ENCODE measurements around the gene INSRR.

INSRR gene

GRCh38 chr1:156893048-156893953 lies 34.4 kb upstream of the INSRR start, which contains the start of gene PEAR1:
Gene PEAR1, plus strand, starts transcription at chr1:156893718. Its CDS starts 10,209 bp downstream, at chr1:156903927.
- no peak for DNase-seq

- DNase-seq, result peak; percentile 87
These were observed 33.5 kb upstream of the INSRR start for GRCh38 chr1:156892190-156893047.

DNA sequence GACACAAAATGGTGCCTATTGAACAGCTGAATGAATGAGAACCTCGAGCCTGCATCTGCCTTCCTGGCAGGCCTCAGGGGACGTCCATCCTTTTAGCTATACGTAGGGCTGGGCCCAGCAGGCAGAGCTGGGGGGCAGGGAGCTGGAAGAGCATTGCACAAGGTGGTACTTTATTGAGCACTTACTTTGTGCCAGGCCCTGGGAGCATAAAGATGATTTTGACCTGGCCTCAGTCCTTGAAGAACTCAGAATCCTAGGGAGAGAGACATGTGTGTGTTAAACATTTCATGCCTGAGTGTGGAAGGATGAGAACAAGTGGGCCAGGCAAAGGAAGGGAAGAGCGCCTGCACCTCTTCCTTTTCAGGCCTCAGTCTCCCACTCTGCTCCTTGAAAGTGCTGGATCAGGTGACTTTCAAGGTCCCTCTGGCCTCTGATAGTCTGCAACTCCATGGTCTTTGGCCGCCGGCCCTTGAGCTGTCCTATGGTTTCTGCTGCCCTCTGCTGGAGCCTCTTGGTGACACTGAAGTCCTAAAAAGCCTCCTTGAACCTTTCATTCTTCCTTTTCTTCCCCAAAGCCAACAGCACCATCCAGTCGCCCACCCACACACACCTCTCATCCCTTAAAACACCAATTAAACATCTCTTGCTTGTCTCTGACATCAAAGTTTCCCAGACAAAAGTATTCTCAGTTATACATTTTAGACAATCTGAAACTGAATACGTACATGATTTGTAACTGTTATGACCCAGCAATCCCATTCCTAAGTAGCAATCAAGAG lies 31.1 kb upstream of the INSRR start:
- peak; percentile 44 for DNase-seq

DNA sequence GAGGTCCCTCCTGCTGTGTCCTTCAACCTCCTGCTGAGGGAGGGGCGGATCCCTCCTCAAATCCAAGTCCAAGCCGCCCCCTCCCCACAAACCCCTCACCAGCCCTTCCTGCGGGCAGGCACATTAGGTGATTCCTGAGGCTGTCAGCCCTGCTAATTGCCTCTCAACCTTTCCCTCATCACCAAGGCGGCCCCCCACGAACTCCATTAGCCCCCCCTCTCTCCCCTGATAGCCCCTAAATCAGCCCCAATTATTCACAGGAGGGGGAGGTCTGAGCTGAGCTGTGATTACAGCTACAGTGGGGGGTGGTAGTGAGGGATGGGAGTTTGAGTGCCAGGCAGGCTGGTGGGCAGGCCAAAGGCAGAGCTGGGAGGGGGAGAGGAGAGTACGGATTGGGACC lies 28.8 kb upstream of the INSRR start:
- no peak for DNase-seq

GRCh38 chr1:156887317-156887716 lies 28.4 kb upstream of the INSRR start:
- no peak for DNase-seq

DNA sequence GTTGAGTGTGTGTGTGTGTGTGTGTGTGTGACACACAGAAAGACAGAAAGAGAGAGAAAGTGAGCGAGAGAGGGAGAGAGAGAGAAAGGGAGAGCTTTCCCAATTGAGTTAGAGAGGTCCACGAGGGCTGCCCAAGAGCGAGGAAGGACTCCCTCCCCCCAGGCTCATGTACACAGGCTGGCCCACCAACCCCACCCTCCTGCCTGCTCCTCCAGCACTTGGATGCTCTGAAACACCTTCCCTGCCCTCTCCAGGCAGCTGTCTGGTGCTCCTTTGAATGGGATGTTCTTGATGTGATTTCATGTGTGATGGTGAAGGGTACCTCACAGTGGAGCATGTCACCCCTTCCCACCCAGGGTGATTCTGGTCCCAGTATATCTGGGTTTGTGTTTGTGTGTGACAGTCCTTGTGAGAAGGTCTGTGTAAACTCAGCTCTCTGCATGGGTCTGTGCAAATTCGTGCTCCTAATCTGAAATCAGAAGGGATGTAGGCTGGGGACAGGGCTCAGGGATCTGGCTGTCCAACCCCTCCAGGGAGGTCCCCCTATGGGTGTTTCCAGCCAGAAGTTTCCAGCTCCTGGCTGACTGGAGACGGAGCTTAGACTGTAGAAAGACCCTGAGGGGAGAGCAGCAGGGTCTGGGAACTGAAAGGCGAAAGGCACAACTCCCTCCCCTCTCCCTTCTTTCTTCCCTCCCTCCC lies 27.8 kb upstream of the INSRR start:
- DNase-seq, result no peak

DNA sequence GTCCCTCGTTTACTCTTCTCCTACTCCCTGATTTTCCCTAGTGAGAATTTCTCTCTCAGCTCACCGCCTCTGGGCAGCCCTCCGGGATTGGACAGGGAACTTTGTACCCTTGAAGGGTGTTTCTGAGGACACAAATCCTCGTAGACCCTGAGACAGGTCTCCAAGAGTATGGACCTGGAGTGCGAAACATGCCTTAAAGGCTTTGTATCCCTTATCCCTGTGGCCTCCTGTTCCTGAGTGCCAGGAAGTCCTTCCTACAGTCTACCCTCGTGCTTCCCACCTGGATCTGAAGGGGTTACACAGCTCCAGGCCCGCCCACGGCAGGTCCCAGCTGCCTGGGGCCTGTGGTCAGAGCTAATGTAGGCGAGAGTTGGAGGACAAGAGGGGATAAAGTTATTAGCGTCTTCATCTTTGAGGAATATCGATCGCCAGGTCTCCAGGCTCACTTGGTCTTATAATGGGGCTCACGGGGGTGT lies 27.0 kb upstream of the INSRR start:
- no peak for DNase-seq

DNA sequence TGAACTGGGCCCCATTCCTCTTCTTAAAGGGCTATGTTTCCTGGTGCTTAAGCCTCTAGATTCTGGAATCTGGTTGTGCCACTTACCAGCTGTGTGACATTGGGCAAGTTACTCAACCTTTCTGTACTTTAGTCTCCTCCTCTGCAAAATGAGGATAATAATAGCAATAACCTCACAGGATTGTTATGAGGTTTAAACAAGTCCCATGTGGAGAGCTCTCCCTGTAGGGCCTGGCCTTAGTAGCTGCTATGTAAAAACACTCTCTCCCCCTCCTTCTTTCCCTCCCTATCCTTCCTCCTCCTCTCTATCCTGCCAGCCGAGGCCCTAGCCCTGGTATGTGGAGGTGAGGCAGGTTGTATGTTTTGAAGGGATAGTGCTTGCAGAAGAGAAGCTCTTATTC lies 26.4 kb upstream of the INSRR start:
- no peak for DNase-seq

GRCh38 chr1:156884560-156885184 lies 25.8 kb upstream of the INSRR start:
- no peak for DNase-seq

GRCh38 chr1:156883919-156884318 lies 25.0 kb upstream of the INSRR start:
- DNase-seq, result no peak

- DNase-seq, result no peak
These were observed 23.6 kb upstream of the INSRR start for GRCh38 chr1:156882543-156882942.

DNA sequence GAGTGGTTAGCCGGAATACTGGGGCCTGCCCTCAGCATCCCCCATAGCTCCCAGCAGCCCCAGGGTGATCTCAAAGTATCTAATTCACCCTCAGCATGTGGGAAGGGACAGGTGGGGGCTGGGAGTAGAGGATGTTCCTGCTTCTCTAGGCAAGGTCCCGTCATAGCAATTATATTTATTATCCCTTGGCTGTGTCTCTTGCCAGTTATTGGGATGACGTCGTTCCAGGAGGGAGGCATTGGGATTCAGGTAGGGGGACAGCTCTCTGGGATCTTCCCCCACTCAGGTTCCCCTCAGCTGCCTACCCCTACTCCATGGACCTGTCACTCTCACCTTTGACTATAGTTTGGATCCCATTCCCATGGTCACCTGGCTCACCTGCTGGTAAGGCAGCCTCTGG lies 22.7 kb upstream of the INSRR start:
- no peak for DNase-seq

GRCh38 chr1:156881101-156881500 lies 22.2 kb upstream of the INSRR start:
- DNase-seq, result no peak

DNA sequence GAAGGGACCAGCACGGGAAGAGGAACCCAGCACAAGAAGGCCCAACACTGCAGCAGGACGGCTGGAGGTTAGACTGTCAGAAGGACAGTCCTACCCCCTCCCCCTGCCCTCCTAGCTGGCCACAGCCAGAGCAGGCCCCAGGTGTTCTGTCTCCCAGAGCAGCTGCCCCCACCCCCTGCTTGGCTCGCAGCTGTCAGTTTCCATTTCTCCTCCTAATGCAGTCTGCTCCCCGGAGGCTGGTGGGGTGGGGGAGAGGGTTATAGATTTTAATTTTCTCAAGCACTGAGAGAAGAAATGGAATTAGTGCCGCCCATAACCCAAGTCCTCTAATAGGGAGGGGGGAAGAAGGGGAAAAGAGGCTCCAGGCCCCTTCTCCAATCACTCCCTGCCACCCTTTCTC lies 21.6 kb upstream of the INSRR start:
- DNase-seq, result no peak

GRCh38 chr1:156879876-156880275 lies 21.0 kb upstream of the INSRR start:
- DNase-seq, result no peak

GRCh38 chr1:156877433-156878170 lies 18.7 kb upstream of the INSRR start:
- no peak for DNase-seq

DNA sequence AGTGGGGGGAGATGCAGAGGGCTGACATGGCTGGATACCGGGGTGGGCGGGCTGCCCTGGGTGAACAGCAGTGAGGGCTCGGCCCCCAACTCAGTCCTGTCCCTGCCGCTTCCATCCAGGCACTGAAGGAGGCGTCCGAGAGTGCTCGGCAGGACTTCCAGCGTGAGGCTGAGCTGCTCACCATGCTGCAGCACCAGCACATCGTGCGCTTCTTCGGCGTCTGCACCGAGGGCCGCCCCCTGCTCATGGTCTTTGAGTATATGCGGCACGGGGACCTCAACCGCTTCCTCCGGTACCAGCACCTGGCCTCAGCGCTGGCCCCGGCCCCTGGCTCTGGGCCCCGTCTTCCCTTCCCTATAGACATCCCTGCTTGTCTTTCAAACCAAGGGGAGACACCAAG lies 17.4 kb upstream of the INSRR start:
- no peak for DNase-seq

DNA sequence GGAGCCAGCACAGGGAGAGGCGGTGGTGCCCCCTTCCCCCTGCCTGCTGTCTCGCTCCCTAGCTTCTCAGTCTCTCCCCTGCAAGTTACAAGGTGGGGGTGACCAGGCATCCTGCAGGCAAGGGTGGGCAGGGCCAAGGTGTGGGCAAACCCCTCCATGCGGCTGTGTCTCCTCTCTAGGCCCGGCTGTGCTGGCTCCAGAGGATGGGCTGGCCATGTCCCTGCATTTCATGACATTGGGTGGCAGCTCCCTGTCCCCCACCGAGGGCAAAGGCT lies 16.4 kb upstream of the INSRR start:
- DNase-seq, result no peak

DNA sequence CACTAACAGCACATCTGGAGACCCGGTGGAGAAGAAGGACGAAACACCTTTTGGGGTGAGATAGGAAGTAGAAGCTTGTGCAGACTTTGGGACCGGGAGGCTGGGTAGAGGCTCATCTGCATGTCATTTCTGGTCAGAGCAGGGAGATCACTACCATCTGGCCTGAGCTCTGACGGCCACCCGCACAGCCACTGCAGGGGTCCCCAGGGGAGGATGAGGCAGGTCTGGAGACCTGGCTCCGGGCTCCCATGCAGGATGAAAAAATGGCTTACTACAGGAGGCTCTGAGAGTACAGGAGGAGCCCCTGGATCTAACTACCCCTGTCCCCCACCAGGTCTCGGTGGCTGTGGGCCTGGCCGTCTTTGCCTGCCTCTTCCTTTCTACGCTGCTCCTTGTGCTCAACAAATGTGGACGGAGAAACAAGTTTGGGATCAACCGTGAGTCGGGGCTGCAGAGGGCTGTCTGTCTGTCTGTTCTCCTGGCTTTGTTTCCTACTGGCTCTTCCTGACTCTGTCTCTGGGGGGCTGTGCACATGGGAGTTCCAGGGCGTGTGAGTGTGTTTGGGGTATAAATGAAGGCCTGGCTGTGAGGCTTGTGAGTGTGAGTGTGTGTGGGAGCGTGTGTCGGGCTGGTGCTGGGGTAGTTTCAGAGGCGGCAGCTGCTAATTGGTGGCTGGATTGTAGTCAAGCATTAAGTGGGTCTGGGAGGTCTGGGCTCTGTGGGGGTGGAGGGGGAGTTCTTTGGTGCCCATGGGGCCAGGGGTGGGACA lies 15.8 kb upstream of the INSRR start:
- no peak for DNase-seq

- DNase-seq, result no peak
These were observed 15.2 kb upstream of the INSRR start for GRCh38 chr1:156874142-156874541.

DNA sequence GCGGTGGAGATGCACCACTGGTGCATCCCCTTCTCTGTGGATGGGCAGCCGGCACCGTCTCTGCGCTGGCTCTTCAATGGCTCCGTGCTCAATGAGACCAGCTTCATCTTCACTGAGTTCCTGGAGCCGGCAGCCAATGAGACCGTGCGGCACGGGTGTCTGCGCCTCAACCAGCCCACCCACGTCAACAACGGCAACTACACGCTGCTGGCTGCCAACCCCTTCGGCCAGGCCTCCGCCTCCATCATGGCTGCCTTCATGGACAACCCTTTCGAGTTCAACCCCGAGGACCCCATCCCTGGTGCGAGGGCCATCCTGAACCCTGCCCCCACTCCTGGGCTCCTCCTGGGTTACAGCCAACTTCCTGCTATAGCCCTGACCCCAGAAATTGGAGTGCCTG lies 14.7 kb upstream of the INSRR start:
- DNase-seq, result no peak
